ENCODE data around the gene PIK3R1.

PIK3R1 gene

GRCh38 chr5:68335075-68335474 lies 119.5 kb downstream of the PIK3R1 start:
- H3K27me3 ChIP-seq (ENCODE audit: control insufficient read depth, insufficient read depth, low read length), result no peaks in the 10 kb centered on the region
- no peaks in the 10 kb centered on the region for H3K4me1 ChIP-seq (ENCODE audit: control insufficient read depth, insufficient read depth, low read length)
- no peak overlapping the region for H3K27ac ChIP-seq (ENCODE audit: low read depth, low read length)
- no peaks in the 10 kb centered on the region for H3K36me3 ChIP-seq (ENCODE audit: control insufficient read depth, insufficient read depth, low read length)
- no peak overlapping the region for H3K9ac ChIP-seq (ENCODE audit: low read length)
- H3K4me3 ChIP-seq (ENCODE audit: low read length), result no peak overlapping the region

GRCh38 chr5:68336200-68336599 lies 120.6 kb downstream of the PIK3R1 start:
- no peak overlapping the region for H3K4me3 ChIP-seq (ENCODE audit: low read length)
- no peak overlapping the region for H3K9ac ChIP-seq (ENCODE audit: low read length)
- H3K36me3 ChIP-seq (ENCODE audit: control insufficient read depth, insufficient read depth, low read length), result no peaks in the 10 kb centered on the region
- no peaks in the 10 kb centered on the region for H3K4me1 ChIP-seq (ENCODE audit: control insufficient read depth, insufficient read depth, low read length)
- H3K27ac ChIP-seq (ENCODE audit: low read depth, low read length), result no peak overlapping the region
- no peaks in the 10 kb centered on the region for H3K27me3 ChIP-seq (ENCODE audit: control insufficient read depth, insufficient read depth, low read length)

- H3K27me3 ChIP-seq (ENCODE audit: control insufficient read depth, insufficient read depth, low read length), result no peaks in the 10 kb centered on the region
- no peak overlapping the region for H3K27ac ChIP-seq (ENCODE audit: low read depth, low read length)
- H3K36me3 ChIP-seq (ENCODE audit: control insufficient read depth, insufficient read depth, low read length), result no peaks in the 10 kb centered on the region
- no peaks in the 10 kb centered on the region for H3K4me1 ChIP-seq (ENCODE audit: control insufficient read depth, insufficient read depth, low read length)
- H3K4me3 ChIP-seq (ENCODE audit: low read length), result no peak overlapping the region
- H3K9ac ChIP-seq (ENCODE audit: low read length), result no peak overlapping the region
Observed at GRCh38 chr5:68337235-68337634, 121.7 kb downstream of the PIK3R1 start.

GRCh38 chr5:68339921-68340321 lies 124.4 kb downstream of the PIK3R1 start:
- no peaks in the 10 kb centered on the region for H3K4me1 ChIP-seq (ENCODE audit: control insufficient read depth, insufficient read depth, low read length)

GRCh38 chr5:68341006-68341405 lies 125.5 kb downstream of the PIK3R1 start:
- no peak overlapping the region for H3K9ac ChIP-seq (ENCODE audit: low read length)
- no peaks in the 10 kb centered on the region for H3K36me3 ChIP-seq (ENCODE audit: control insufficient read depth, insufficient read depth, low read length)
- H3K4me3 ChIP-seq (ENCODE audit: low read length), result no peak overlapping the region
- no peak overlapping the region for H3K27ac ChIP-seq (ENCODE audit: low read depth, low read length)
- H3K27me3 ChIP-seq (ENCODE audit: control insufficient read depth, insufficient read depth, low read length), result no peaks in the 10 kb centered on the region
- H3K4me1 ChIP-seq (ENCODE audit: control insufficient read depth, insufficient read depth, low read length), result no peaks in the 10 kb centered on the region

More at GRCh38 chr5:68339921-68340321, 124.4 kb downstream of the PIK3R1 start:
- no peaks in the 10 kb centered on the region for H3K36me3 ChIP-seq (ENCODE audit: control insufficient read depth, insufficient read depth, low read length)
- no peaks in the 10 kb centered on the region for H3K27me3 ChIP-seq (ENCODE audit: control insufficient read depth, insufficient read depth, low read length)
- H3K9ac ChIP-seq (ENCODE audit: low read length), result no peak overlapping the region
- H3K27ac ChIP-seq (ENCODE audit: low read depth, low read length), result no peak overlapping the region
- H3K4me3 ChIP-seq (ENCODE audit: low read length), result no peak overlapping the region

- Histone ChIP-seq H3K4me3 (ENCODE audit: low read length) (no peak overlapping the region), H3K27me3 (ENCODE audit: control insufficient read depth, insufficient read depth, low read length) (no peaks in the 10 kb centered on the region), H3K9ac (ENCODE audit: low read length) (no peak overlapping the region), H3K27ac (ENCODE audit: low read depth, low read length) (no peak overlapping the region), H3K36me3 (ENCODE audit: control insufficient read depth, insufficient read depth, low read length) (no peaks in the 10 kb centered on the region), H3K4me1 (ENCODE audit: control insufficient read depth, insufficient read depth, low read length) (no peaks in the 10 kb centered on the region)
Observed at GRCh38 chr5:68342693-68343092, 127.1 kb downstream of the PIK3R1 start.

GRCh38 chr5:68343421-68343826 lies 127.9 kb downstream of the PIK3R1 start:
- Histone ChIP-seq H3K9ac (ENCODE audit: low read length) (no peak overlapping the region), H3K4me1 (ENCODE audit: control insufficient read depth, insufficient read depth, low read length) (no peaks in the 10 kb centered on the region), H3K27ac (ENCODE audit: low read depth, low read length) (no peak overlapping the region), H3K4me3 (ENCODE audit: low read length) (no peak overlapping the region), H3K36me3 (ENCODE audit: control insufficient read depth, insufficient read depth, low read length) (no peaks in the 10 kb centered on the region), H3K27me3 (ENCODE audit: control insufficient read depth, insufficient read depth, low read length) (no peaks in the 10 kb centered on the region)

- H3K9ac ChIP-seq (ENCODE audit: low read length), result no peak overlapping the region
- H3K4me3 ChIP-seq (ENCODE audit: low read length), result no peak overlapping the region
- H3K4me1 ChIP-seq (ENCODE audit: control insufficient read depth, insufficient read depth, low read length), result no peaks in the 10 kb centered on the region
- H3K27me3 ChIP-seq (ENCODE audit: control insufficient read depth, insufficient read depth, low read length), result no peaks in the 10 kb centered on the region
- no peak overlapping the region for H3K27ac ChIP-seq (ENCODE audit: low read depth, low read length)
- no peaks in the 10 kb centered on the region for H3K36me3 ChIP-seq (ENCODE audit: control insufficient read depth, insufficient read depth, low read length)
Observed at GRCh38 chr5:68344447-68345111, 129.0 kb downstream of the PIK3R1 start.

- H3K4me1 ChIP-seq (ENCODE audit: control insufficient read depth, insufficient read depth, low read length), result no peaks in the 10 kb centered on the region
- H3K27me3 ChIP-seq (ENCODE audit: control insufficient read depth, insufficient read depth, low read length), result no peaks in the 10 kb centered on the region
- no peak overlapping the region for H3K4me3 ChIP-seq (ENCODE audit: low read length)
- no peak overlapping the region for H3K27ac ChIP-seq (ENCODE audit: low read depth, low read length)
- no peaks in the 10 kb centered on the region for H3K36me3 ChIP-seq (ENCODE audit: control insufficient read depth, insufficient read depth, low read length)
- no peak overlapping the region for H3K9ac ChIP-seq (ENCODE audit: low read length)
Observed at GRCh38 chr5:68345171-68345570, 129.6 kb downstream of the PIK3R1 start.

GRCh38 chr5:68345582-68345981 lies 130.0 kb downstream of the PIK3R1 start:
- H3K27ac ChIP-seq (ENCODE audit: low read depth, low read length), result no peak overlapping the region
- H3K36me3 ChIP-seq (ENCODE audit: control insufficient read depth, insufficient read depth, low read length), result no peaks in the 10 kb centered on the region
- H3K4me3 ChIP-seq (ENCODE audit: low read length), result no peak overlapping the region
- H3K4me1 ChIP-seq (ENCODE audit: control insufficient read depth, insufficient read depth, low read length), result no peaks in the 10 kb centered on the region
- no peaks in the 10 kb centered on the region for H3K27me3 ChIP-seq (ENCODE audit: control insufficient read depth, insufficient read depth, low read length)
- no peak overlapping the region for H3K9ac ChIP-seq (ENCODE audit: low read length)

GRCh38 chr5:68347536-68347935 lies 132.0 kb downstream of the PIK3R1 start:
- H3K36me3 ChIP-seq (ENCODE audit: control insufficient read depth, insufficient read depth, low read length), result no peaks in the 10 kb centered on the region
- H3K27ac ChIP-seq (ENCODE audit: low read depth, low read length), result no peak overlapping the region
- H3K4me1 ChIP-seq (ENCODE audit: control insufficient read depth, insufficient read depth, low read length), result no peaks in the 10 kb centered on the region
- H3K4me3 ChIP-seq (ENCODE audit: low read length), result no peak overlapping the region
- no peaks in the 10 kb centered on the region for H3K27me3 ChIP-seq (ENCODE audit: control insufficient read depth, insufficient read depth, low read length)
- no peak overlapping the region for H3K9ac ChIP-seq (ENCODE audit: low read length)

- no peak overlapping the region for H3K4me3 ChIP-seq (ENCODE audit: low read length)
- no peak overlapping the region for H3K27ac ChIP-seq (ENCODE audit: low read depth, low read length)
- no peaks in the 10 kb centered on the region for H3K36me3 ChIP-seq (ENCODE audit: control insufficient read depth, insufficient read depth, low read length)
- no peaks in the 10 kb centered on the region for H3K4me1 ChIP-seq (ENCODE audit: control insufficient read depth, insufficient read depth, low read length)
- H3K9ac ChIP-seq (ENCODE audit: low read length), result no peak overlapping the region
- no peaks in the 10 kb centered on the region for H3K27me3 ChIP-seq (ENCODE audit: control insufficient read depth, insufficient read depth, low read length)
Observed at GRCh38 chr5:68348447-68349222, 133.1 kb downstream of the PIK3R1 start.

GRCh38 chr5:68350176-68350575 lies 134.6 kb downstream of the PIK3R1 start:
- no peak overlapping the region for H3K9ac ChIP-seq (ENCODE audit: low read length)
- no peak overlapping the region for H3K4me3 ChIP-seq (ENCODE audit: low read length)
- H3K27me3 ChIP-seq (ENCODE audit: control insufficient read depth, insufficient read depth, low read length), result no peaks in the 10 kb centered on the region
- no peaks in the 10 kb centered on the region for H3K36me3 ChIP-seq (ENCODE audit: control insufficient read depth, insufficient read depth, low read length)
- no peaks in the 10 kb centered on the region for H3K4me1 ChIP-seq (ENCODE audit: control insufficient read depth, insufficient read depth, low read length)
- no peak overlapping the region for H3K27ac ChIP-seq (ENCODE audit: low read depth, low read length)

All from rectal smooth muscle tissue (tissue), 1 donor.